ENCODE data around the gene LRP2. TPM values are rescaled to one million over a fixed set of nuclear protein-coding genes. Genes with fewer than 3 reads are reported as not detected.

The LRP2 gene
- total and polyA plus RNA-seq, 2 of the 8 experiments (the other 6 are each of a cell fraction or from before 2014, with no cell fraction given), result 2.0 to 2.9 TPM

- TF ChIP-seq CBX8 (IDR thresholded peaks at IDR 0.05; ENCODE audit: borderline replicate concordance, low read depth, low read length), result no peak
- TF ChIP-seq NRF1 (IDR thresholded peaks at IDR 0.05; ENCODE audit: low read depth, low read length), result no peak
- no peak for TF ChIP-seq SIRT6 (IDR thresholded peaks at IDR 0.05; ENCODE audit: low read length)
- no peak for TF ChIP-seq EGR1 (IDR thresholded peaks at IDR 0.05; ENCODE audit: borderline replicate concordance, low read depth, low read length)
- no peak for TF ChIP-seq POU5F1 (IDR thresholded peaks at IDR 0.05; ENCODE audit: low read depth, low read length)
These were observed 223.2 kb downstream of the LRP2 start (continued) for GRCh38 chr2:169139145-169139544.

Data from H1 (cell line).